ENCODE measurements around the gene CFAP46. TPM values are rescaled to one million over a fixed set of nuclear protein-coding genes. Genes with fewer than 3 reads are reported as not detected.

CFAP46 gene
- total and polyA plus RNA-seq, 2 of the 8 experiments (the other 6 are each of a cell fraction or from before 2014, with no cell fraction given), result 2.6 to 4.8 TPM

GRCh38 chr10:132926777-132927650, 15.4 kb downstream of the CFAP46 start:
- H2BK12ac ChIP-seq (ENCODE audit: low read depth, low read length), result no peak overlapping the region
- H3K4ac ChIP-seq (replicated peaks; ENCODE audit: insufficient read length, low read depth, low read length), result no peak overlapping the region
- H3K79me2 ChIP-seq (ENCODE audit: control insufficient read depth in 1 of 2, insufficient read depth in 2 of 2, low read length in 2 of 2), result no peaks in the 10 kb centered on the region
- no peak overlapping the region for H4K8ac ChIP-seq (ENCODE audit: extremely low read depth, insufficient read depth, low read length)
- no peak overlapping the region for H2AFZ ChIP-seq (ENCODE audit: low read length)
- no peaks in the 10 kb centered on the region for H3K36me3 ChIP-seq (ENCODE audit: control insufficient read depth in 2 of 4, insufficient read depth in 4 of 4, low read length in 3 of 4)
- no peaks in the 10 kb centered on the region for H3K27me3 ChIP-seq (replicated peaks in 1 of 4; ENCODE audit: control insufficient read depth in 3 of 4, extremely low read depth in 1 of 4, insufficient read depth in 3 of 4, low read length in 3 of 4)
- H3K27ac ChIP-seq (ENCODE audit: low read depth, low read length), result no peak overlapping the region
- H4K5ac ChIP-seq (ENCODE audit: insufficient read length, low read depth, low read length), result no peak overlapping the region
- H4K91ac ChIP-seq (replicated peaks; ENCODE audit: insufficient read length, low read length), result no peak overlapping the region
- DNase-seq (ENCODE audit: low read depth in 1 of 2, low spot score in 2 of 2) (no peak), FAIRE-seq (no peak)
- no peak overlapping the region for H3K23ac ChIP-seq (ENCODE audit: insufficient read length)
- H3K4me2 ChIP-seq (ENCODE audit: insufficient read depth in 1 of 2, low read depth in 2 of 2, low read length in 2 of 2), result no peak overlapping the region
- H2BK15ac ChIP-seq (ENCODE audit: low read length), result no peak overlapping the region
- H2BK20ac ChIP-seq (ENCODE audit: low read length), result no peak overlapping the region
- H2BK5ac ChIP-seq (ENCODE audit: low read depth, low read length), result no peak overlapping the region
- no peak overlapping the region for H3K56ac ChIP-seq (replicated peaks; ENCODE audit: insufficient read length, low read depth, low read length)
- no peak overlapping the region for H2BK120ac ChIP-seq (replicated peaks; ENCODE audit: low read depth, low read length)
- ChIA-PET CTCF (ENCODE audit: partially characterized antibody) (interaction anchor here (1.3 to 1.8 kb wide), 3 partner anchors 12 to 40 kb away, joined by 4 to 6 read pairs (median 6); no protein-coding TSS in a partner anchor), POLR2A (ENCODE audit: partially characterized antibody) (interaction anchor here (1.1 kb wide), 1 partner anchor 12 kb away, joined by 3 read pairs; no protein-coding TSS in a partner anchor)
- 90% methylated on average over 50 of the region's 52 CpGs; no CpG with 5 or more reads in 1 of the 2 experiments for WGBS, 2 experiments (ENCODE audit: extremely low coverage in 1 of 2, insufficient coverage in 1 of 2, insufficient read length in 1 of 2, insufficient replicate concordance in 2 of 2, low coverage in 1 of 2, low lambda C conversion rate in 2 of 2, missing lambda C conversion rate in 1 of 2)
- H3K14ac ChIP-seq (ENCODE audit: insufficient read length), result no peak overlapping the region
- H3K9me3 ChIP-seq (ENCODE audit: insufficient read depth in 2 of 2, low read depth in 1 of 2, low read length in 1 of 2), result no peaks in the 10 kb centered on the region; a peak in 1 of 4 replicates
- no peak overlapping the region for H3K9ac ChIP-seq (replicated peaks in 1 of 4; ENCODE audit: extremely low read depth in 1 of 4, low read depth in 3 of 4, low read length in 3 of 4)
- no peak overlapping the region for H3K4me3 ChIP-seq (ENCODE audit: extremely low read depth in 1 of 4, insufficient read depth in 2 of 4, low read depth in 3 of 4, low read length in 4 of 4)
- no peaks in the 10 kb centered on the region for H3K79me1 ChIP-seq (ENCODE audit: low read depth, low read length)
- no peaks in the 10 kb centered on the region for H3K23me2 ChIP-seq (ENCODE audit: low read depth, low read length)
- TF ChIP-seq HDAC2 (IDR thresholded peaks at IDR 0.05; ENCODE audit: borderline replicate concordance in 1 of 2, low read depth in 2 of 2, low read length in 2 of 2), result no peak
- H3K18ac ChIP-seq (ENCODE audit: extremely low read depth, low read length), result no peak overlapping the region
- peaks cover 2 to 5% of the 10 kb centered on the region in 2 experiments for H4K20me1 ChIP-seq (replicated peaks in 1 of 2; ENCODE audit: control insufficient read depth in 1 of 2, insufficient read depth in 2 of 2, low read length in 2 of 2)
- H2AK5ac ChIP-seq (ENCODE audit: low read depth, low read length), result no peak overlapping the region
- no peaks in the 10 kb centered on the region for H3K4me1 ChIP-seq (replicated peaks in 1 of 4; ENCODE audit: control insufficient read depth in 3 of 4, insufficient read depth in 4 of 4, low read length in 3 of 4)
